Right kidney (tissue), 1 donor: ENCODE results near the gene SMAD5.

Source experiments
- DNase-seq: peaks from one replicate; pipeline ENCODE4 v3.0.0-alpha.2; 2016

The SMAD5 gene

DNA sequence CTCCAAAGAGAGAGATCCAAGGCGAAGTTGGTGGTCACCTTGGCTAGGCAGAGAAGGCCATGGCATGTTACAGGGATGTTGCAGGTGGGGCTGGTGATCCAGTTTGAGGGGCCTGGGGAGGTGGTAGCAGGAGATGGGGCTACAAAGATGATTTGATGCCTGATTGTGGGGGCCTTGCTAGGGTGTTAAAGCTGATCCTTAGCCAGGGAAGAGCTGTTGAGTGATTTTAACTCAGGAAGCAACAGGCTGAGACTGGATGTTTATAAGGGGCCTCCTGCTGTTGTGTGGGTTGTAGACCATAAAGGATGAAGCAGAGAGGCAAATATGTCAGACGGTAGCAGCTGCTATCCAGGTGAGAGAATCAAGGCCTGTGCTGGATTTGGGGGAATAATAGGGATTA, 19.0 kb upstream of the SMAD5 start:
- DNase-seq = no peak

GRCh38 chr5:136114414-136115125, 18.1 kb upstream of the SMAD5 start:
- no peak for DNase-seq

GRCh38 chr5:136115183-136115865, 17.3 kb upstream of the SMAD5 start:
- no peak for DNase-seq

- DNase-seq = no peak
These were observed 12.1 kb upstream of the SMAD5 start for GRCh38 chr5:136120529-136120928.

GRCh38 chr5:136123236-136123768, 9.3 kb upstream of the SMAD5 start:
- DNase-seq = no peak

DNA sequence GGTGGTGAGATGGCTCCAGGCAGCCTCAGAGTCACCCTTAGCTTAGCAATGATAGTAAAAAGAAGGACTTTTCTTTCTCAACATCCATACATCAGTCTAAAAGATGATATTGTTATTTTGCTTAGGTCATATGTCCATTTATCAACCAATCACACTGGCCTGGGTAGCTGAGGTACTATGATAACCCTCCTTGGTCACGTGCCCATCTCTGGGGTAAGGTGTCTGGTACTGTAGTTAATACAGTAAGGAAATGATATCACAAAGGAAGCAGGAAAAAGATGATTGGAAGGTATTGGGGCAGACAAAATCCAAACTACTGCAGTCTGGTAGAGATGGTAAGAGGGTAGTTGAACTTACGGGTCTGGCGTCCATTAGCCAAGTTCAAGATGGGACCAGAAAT, 5.1 kb upstream of the SMAD5 start:
- DNase-seq = no peak

DNA sequence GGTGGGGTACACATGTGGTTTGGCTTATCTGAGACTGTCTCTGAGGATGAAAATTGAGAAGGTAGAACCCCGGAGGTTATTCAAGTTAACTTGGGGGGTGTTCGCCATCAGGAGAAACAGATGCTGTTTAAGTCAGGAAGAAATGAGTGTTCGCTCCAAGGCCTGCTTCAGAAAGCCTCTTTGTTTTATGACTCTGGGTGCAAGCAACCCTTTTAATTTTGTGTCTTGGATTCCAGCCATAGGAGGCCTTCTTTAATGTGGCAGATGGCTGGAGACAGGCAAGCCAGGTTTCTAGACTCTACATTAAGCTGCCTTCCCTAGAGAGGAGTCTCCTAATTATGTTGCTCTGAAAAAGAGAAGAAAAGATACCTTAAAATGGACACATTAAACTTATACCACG, 4.2 kb upstream of the SMAD5 start:
- no peak for DNase-seq

DNA sequence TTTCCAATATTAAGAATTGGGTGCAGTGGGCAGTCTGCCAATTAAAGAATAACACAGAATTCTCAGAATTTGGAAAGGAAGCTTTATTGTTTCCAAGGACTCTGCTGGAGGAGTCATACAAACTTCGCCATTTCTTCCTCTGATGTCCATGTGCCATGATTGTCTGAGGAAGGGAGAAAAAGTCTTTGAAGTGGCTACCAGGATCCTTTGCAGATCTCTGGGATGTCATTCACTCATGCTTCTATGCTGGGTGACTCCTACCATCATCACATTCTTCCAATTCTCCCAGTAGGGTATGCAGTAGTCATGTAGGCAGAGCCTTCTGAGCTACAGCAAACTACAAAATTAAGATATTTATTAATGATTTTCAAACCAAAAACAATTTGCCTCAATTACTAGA, 3.2 kb upstream of the SMAD5 start:
- no peak for DNase-seq

- no peak for DNase-seq
These were observed 2.1 kb upstream of the SMAD5 start for GRCh38 chr5:136130581-136130980.

DNA sequence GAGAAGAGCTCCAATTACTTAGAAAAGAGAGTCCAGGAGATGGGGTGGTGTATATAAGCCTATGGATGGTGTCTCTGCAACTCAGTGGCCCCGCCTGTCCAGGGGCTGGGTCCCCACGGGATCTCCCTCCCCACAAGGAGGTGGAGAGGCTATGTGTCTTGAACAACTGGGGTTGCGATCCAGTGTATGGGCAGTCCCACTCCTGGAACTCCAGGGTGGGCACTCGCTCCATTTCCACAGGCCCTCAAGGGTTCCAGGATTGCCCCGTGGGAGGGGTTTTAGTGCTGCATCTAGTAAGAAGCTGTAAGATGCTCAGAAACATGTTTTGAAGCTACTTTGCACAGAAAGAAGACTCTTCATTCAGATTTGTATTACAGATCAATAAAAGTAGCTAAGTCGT, 558 bp upstream of the SMAD5 start:
- no peak for DNase-seq

- DNase-seq = no peak
These were observed 727 bp downstream of the SMAD5 start for GRCh38 chr5:136133222-136133921.

DNA sequence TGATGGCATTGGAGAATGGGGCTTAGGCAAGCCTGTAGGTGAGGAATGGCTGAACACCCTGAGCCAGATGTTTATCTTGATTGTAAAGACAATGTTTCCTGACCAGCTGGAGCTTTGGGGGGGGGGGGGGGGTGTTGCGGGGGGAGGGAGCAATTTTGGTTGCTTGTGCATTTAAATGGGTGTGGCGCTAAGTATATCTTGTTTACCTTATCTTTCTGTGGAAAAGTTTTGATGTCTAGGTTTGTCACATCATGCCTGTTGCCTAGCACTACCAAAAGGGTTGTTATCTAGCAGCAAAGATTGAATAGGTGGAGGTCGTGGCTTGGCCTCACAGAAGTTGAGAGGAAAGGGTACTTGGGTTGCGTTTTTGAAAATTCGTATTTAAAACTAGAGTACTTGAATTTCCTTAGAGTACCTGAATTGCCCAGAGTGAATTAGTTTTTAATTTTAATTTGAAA, 1.3 kb downstream of the SMAD5 start:
- DNase-seq = no peak

DNA sequence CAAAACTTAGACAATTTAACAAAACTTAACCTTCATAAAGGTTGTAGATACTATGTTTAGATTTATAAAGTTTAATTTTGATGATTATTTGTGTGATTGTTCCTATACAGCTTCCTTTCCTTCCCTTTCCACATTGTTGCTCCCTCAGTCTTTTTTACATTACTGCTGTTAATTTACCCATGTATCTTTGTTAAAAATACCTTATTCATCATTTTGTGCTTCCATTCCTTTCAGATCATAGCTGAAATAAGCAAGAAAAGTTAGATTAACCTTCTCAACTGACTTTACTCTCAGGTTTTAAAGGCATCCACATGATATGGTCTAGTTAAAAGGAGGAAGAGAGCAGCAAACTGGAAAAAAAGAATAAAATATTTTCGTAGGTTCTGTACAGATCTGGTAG, 2.0 kb downstream of the SMAD5 start:
- DNase-seq = no peak

GRCh38 chr5:136135536-136135935, 2.9 kb downstream of the SMAD5 start:
- DNase-seq = no peak

DNA sequence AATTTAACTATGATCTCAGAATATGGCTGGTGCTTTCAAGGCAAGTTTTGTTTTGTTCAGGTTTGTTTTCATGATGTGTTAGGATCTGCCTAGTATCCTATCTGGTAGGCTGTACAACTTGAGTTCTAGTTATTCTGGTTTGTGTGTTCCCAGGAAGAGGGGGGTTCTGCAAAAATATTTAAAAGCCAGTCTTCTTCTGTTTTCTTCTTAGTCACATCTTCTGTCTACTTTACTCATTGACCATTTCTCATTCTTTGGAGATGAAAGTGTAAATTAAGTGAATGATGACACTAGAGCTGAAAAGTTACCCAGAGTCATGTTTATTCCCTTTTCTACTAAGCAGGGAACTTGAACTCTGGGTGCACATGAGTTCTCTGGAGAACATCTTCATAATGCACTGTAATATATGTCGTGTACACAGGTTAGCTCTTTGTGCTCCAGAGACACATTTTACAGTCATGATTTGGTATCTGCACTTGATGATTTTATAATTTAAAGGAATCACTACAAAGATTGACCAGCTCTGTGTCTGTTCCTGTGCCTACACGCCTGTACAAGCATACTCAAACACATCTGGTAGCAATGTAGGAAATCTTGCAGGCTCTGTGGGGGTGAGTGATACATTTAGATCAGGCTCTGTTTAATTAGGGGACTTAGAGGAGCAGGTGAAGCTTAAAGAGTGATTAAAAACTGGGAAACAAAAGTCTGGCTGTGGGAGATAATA, 5.0 kb downstream of the SMAD5 start:
- no peak for DNase-seq

- no peak for DNase-seq
These were observed 8.9 kb downstream of the SMAD5 start for GRCh38 chr5:136141561-136141960.

DNA sequence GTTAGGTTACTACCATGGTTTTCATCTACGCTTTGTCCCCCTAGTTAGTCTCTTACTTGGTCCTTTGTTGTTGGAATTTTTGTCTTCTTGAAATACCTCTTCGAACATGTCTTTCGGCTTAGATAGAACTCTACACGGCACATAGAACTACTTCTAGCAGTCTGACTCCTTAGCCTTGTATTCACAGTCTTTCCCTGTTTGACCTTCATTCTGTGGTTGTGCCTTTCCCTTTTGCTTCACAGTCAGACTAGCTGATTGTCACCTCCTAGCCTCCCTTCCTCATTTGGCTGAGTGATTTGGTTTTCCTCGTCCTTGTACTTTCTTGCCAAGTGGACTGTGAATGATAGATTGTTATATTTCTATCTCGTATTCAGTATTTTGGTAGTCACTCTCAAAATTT, 10.7 kb downstream of the SMAD5 start:
- DNase-seq = no peak

GRCh38 chr5:136143763-136144162, 11.1 kb downstream of the SMAD5 start:
- DNase-seq = no peak

DNA sequence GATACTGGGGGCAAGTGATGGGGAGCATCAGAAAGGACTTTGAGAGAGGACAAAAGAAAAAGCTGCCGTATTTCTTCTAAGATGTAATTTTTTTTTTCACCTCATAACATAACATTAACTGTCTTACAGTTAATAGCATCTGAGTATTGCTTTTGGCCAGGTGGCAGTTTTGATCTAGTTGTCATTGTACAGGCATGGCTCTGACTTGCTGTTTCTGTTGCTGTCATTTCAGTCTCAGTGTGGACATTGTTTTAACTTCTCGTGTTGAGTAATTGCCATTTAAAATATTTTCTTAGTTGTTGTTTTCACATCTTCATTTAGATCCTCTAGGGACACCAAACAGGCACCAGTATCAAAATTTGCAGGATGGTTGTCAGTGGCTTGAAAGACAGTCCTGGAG, 12.4 kb downstream of the SMAD5 start:
- no peak for DNase-seq

DNA sequence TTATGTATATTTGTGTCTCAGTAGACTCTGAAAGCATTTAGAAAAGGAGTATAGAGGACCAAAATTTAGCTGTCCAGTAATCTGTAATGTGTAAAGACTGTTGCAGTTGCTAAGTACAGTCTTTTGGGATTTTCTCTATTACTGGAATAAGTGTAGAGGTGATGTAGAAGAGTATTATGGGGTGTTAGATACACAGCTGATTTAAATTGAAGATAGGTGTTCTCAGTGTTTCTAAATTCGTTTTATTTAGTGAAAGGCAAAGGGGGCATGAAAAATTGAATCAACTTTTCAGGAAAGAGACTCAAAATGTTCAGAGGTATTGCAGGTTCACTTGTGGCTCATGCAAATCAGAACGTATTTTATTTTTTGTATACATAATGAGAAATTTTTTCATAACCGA, 13.6 kb downstream of the SMAD5 start:
- DNase-seq = no peak

DNA sequence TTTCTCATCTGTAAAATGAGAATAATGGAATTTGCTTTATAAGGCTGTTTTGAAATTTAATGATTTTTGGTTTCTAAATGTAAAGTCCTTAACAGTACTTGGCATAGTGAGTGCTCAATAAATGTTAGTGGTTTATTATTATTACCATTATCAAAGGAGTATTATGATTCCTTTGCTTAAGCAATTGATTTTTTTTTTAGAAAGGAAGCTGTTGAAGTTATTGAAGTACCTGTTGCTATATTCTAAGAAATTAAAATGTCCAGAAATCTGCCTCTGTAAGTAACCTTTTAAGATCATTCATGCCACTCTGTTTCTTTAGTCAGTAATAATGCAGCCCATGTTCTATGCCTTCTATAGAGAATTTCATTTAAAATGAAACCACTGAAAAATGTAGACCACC, 15.0 kb downstream of the SMAD5 start:
- no peak for DNase-seq

- DNase-seq = no peak
These were observed 17.2 kb downstream of the SMAD5 start for GRCh38 chr5:136149891-136150290.
